Stomach (tissue), 4 donors: ENCODE data around the gene ABAT.

Experiments used
- EP300 ChIP-seq: sonication (generic); formaldehyde crosslinking; IDR thresholded peaks from one replicate; pipeline ENCODE4 v1.6.1; 2017; ENCODE audit warnings: antibody characterized with exemption
- POLR2A ChIP-seq, 4 donors: fragments of 450-650 bp; IDR thresholded peaks; one replicate each; pipeline ENCODE4 v1.6.1; 2016; ENCODE audit warnings: antibody characterized with exemption in 4 of 4, control low read depth in 2 of 4, mild to moderate bottlenecking in 1 of 4, moderate library complexity in 1 of 4
- POLR2AphosphoS5 ChIP-seq, 3 donors: sonication (generic); formaldehyde crosslinking; IDR thresholded peaks; one replicate each; pipeline ENCODE4 v1.6.1; 2016; ENCODE audit warnings: antibody characterized with exemption in 3 of 3
- TF ChIP-seq, protein P1 (sequence below), 7 experiments: fragments of 450-650 bp in 4 of 7; fragments of 200-600 bp in 3 of 7; sonication (generic) in 3 of 7; IDR thresholded peaks; one replicate each; pipeline ENCODE4 v1.5.1; 2016 to 2019; ENCODE audit warnings: antibody characterized with exemption in 7 of 7, control low read depth in 2 of 7, mild to moderate bottlenecking in 1 of 7

DNA sequence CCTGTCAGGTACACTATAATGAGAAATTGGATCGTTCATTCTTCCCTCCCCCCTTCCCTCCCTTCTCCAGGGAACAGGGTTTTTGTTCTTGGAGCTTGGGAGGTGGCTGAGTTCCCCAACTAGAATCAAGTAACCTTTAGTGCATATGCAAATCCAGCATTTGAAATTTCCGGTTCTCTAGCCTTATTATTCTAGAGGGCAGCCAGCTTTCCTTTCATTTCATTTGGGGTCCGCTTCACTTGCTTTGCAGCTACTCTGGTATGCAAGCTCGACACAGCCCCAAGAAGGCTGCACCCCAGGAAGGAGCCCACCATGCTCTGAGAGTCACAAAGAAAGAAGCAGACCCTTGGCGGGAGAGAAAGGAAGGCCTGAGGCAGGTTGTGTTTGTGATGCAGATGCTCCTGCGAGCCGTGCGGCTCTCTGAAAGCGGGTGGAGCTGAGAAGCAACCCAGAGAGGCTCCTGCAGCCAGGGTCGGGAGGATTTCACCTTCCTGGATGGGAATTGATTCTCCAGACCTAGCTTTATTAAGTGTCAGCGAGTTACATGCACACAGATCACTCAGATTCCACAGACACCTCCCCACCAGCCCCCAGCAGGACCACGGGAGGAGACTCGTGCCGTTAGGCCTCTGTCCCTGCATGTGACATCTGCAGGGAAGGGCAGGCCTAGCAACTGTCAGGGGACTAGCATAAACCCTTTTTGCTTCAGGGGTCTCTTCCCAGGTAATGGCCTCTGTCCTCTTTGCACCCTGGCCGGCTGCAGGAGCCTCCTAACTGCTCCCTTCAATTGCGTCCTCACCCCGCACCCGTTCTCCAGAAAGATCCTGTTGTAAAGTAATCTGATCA lies 157.7 kb downstream of the ABAT start:
- no peak for TF ChIP-seq EP300
- TF ChIP-seq POLR2A (IDR thresholded peaks at IDR 0.05), result no peak
- TF ChIP-seq, protein P1, sequence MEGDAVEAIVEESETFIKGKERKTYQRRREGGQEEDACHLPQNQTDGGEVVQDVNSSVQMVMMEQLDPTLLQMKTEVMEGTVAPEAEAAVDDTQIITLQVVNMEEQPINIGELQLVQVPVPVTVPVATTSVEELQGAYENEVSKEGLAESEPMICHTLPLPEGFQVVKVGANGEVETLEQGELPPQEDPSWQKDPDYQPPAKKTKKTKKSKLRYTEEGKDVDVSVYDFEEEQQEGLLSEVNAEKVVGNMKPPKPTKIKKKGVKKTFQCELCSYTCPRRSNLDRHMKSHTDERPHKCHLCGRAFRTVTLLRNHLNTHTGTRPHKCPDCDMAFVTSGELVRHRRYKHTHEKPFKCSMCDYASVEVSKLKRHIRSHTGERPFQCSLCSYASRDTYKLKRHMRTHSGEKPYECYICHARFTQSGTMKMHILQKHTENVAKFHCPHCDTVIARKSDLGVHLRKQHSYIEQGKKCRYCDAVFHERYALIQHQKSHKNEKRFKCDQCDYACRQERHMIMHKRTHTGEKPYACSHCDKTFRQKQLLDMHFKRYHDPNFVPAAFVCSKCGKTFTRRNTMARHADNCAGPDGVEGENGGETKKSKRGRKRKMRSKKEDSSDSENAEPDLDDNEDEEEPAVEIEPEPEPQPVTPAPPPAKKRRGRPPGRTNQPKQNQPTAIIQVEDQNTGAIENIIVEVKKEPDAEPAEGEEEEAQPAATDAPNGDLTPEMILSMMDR (IDR thresholded peaks at IDR 0.05), result no peak
- TF ChIP-seq POLR2AphosphoS5 (IDR thresholded peaks at IDR 0.05), result no peak
